Measurements from ENCODE around the gene SLC26A8.
"Not testable (repeated sequence)": the region's sequence is repeated elsewhere in the genome, so short reads cannot be mapped to it uniquely, and the experiment has no call there.

The SLC26A8 gene

GRCh38 chr6:35967076-35967774 lies 57.2 kb downstream of the SLC26A8 start:
- CTCF ChIA-PET, result no interaction called here
- Mint-ChIP-seq H3K27ac (no peak overlapping the region), H3K4me3 (no peak overlapping the region), H3K9me3 (no peaks in the 10 kb centered on the region), H3K4me1 (no peaks in the 10 kb centered on the region), H3K36me3 (no peaks in the 10 kb centered on the region), H3K27me3 (peaks cover 4% of the 10 kb centered on the region)
- no peak for DNase-seq

GRCh38 chr6:35962779-35963560 lies 61.5 kb downstream of the SLC26A8 start:
- no peaks in the 10 kb centered on the region for H3K4me1 Mint-ChIP-seq
- H3K4me3 Mint-ChIP-seq, result no peak overlapping the region
- DNase-seq, result no peak
- CTCF ChIA-PET, result no interaction called here
- H3K27me3 Mint-ChIP-seq, result peaks cover 35% of the 10 kb centered on the region
- H3K36me3 Mint-ChIP-seq, result no peaks in the 10 kb centered on the region
- no peak overlapping the region for H3K27ac Mint-ChIP-seq
- no peaks in the 10 kb centered on the region for H3K9me3 Mint-ChIP-seq

GRCh38 chr6:35960187-35960586 lies 64.3 kb downstream of the SLC26A8 start:
- Mint-ChIP-seq H3K27me3 (peaks cover 40% of the 10 kb centered on the region), H3K36me3 (no peaks in the 10 kb centered on the region), H3K27ac (no peak overlapping the region), H3K4me1 (no peaks in the 10 kb centered on the region), H3K4me3 (no peak overlapping the region), H3K9me3 (no peaks in the 10 kb centered on the region)
- CTCF ChIA-PET, result interaction anchor here (0.5 to 1.0 kb wide), 2 partner anchors 28 to 206 kb away, joined by 3 read pairs; no protein-coding TSS in a partner anchor
- DNase-seq, result no peak

GRCh38 chr6:35955970-35956369 lies 68.5 kb downstream of the SLC26A8 start:
- Mint-ChIP-seq H3K4me3 (no peak overlapping the region), H3K36me3 (no peaks in the 10 kb centered on the region), H3K27ac (no peak overlapping the region), H3K9me3 (no peaks in the 10 kb centered on the region), H3K27me3 (peaks cover 31% of the 10 kb centered on the region), H3K4me1 (peaks cover 4% of the 10 kb centered on the region)
- peak; percentile 30 for DNase-seq
- CTCF ChIA-PET, result interaction anchor here (1.0 to 3.7 kb wide), 4 partner anchors 22 to 219 kb away, joined by 3 to 19 read pairs (median 4); partner anchors contain the start of gene ARMC12

- peaks cover 4% of the 10 kb centered on the region for H3K4me1 Mint-ChIP-seq
- DNase-seq, result no peak
- no peak overlapping the region for H3K27ac Mint-ChIP-seq
- CTCF ChIA-PET, result interaction anchor here (1.0 to 3.7 kb wide), 4 partner anchors 21 to 219 kb away, joined by 3 to 19 read pairs (median 4); partner anchors contain the start of gene ARMC12
- H3K9me3 Mint-ChIP-seq, result no peaks in the 10 kb centered on the region
- H3K4me3 Mint-ChIP-seq, result no peak overlapping the region
- H3K27me3 Mint-ChIP-seq, result peaks cover 26% of the 10 kb centered on the region
- no peaks in the 10 kb centered on the region for H3K36me3 Mint-ChIP-seq
Observed at GRCh38 chr6:35955521-35955920, 68.9 kb downstream of the SLC26A8 start.

GRCh38 chr6:35955071-35955470 lies 69.4 kb downstream of the SLC26A8 start:
- Mint-ChIP-seq H3K27ac (no peak overlapping the region), H3K4me3 (no peak overlapping the region), H3K9me3 (no peaks in the 10 kb centered on the region), H3K36me3 (no peaks in the 10 kb centered on the region), H3K4me1 (peaks cover 4% of the 10 kb centered on the region), H3K27me3 (peaks cover 22% of the 10 kb centered on the region)
- no peak for DNase-seq
- CTCF ChIA-PET, result interaction anchor here (1.0 to 3.7 kb wide), 4 partner anchors 22 to 218 kb away, joined by 3 to 19 read pairs (median 4); partner anchors contain the start of gene ARMC12

- H3K9me3 Mint-ChIP-seq, result no peaks in the 10 kb centered on the region
- DNase-seq, result no peak
- CTCF ChIA-PET, result interaction anchor here (1.3 to 1.4 kb wide), 2 partner anchors 23 to 190 kb away, joined by 3 read pairs; no protein-coding TSS in a partner anchor
- H3K27ac Mint-ChIP-seq, result no peak overlapping the region
- H3K27me3 Mint-ChIP-seq, result peaks cover 16% of the 10 kb centered on the region
- H3K4me1 Mint-ChIP-seq, result peaks cover 4% of the 10 kb centered on the region
- no peak overlapping the region for H3K4me3 Mint-ChIP-seq
- H3K36me3 Mint-ChIP-seq, result no peaks in the 10 kb centered on the region
Observed at GRCh38 chr6:35954333-35954732, 70.1 kb downstream of the SLC26A8 start.

GRCh38 chr6:35948725-35949124 lies 75.7 kb downstream of the SLC26A8 start:
- Mint-ChIP-seq H3K27ac (no peak overlapping the region), H3K36me3 (no peaks in the 10 kb centered on the region), H3K4me1 (peaks cover 4% of the 10 kb centered on the region), H3K4me3 (no peak overlapping the region), H3K9me3 (no peaks in the 10 kb centered on the region), H3K27me3 (peaks cover 3% of the 10 kb centered on the region)
- no peak for DNase-seq
- CTCF ChIA-PET, result interaction anchor here (0.6 kb wide), 1 partner anchor 294 kb away, joined by 3 read pairs; no protein-coding TSS in a partner anchor

- Mint-ChIP-seq H3K4me3 (no peak overlapping the region), H3K36me3 (no peaks in the 10 kb centered on the region), H3K4me1 (no peaks in the 10 kb centered on the region), H3K27me3 (peaks cover 13% of the 10 kb centered on the region), H3K27ac (no peak overlapping the region), H3K9me3 (peaks cover 2% of the 10 kb centered on the region)
- CTCF ChIA-PET, result no interaction called here
- DNase-seq, result no peak
Observed at GRCh38 chr6:35945650-35946025, 78.8 kb downstream of the SLC26A8 start.

GRCh38 chr6:35943390-35943789 lies 81.1 kb downstream of the SLC26A8 start:
- Mint-ChIP-seq H3K4me1 (no peaks in the 10 kb centered on the region), H3K27ac (no peak overlapping the region), H3K9me3 (peaks cover 2% of the 10 kb centered on the region), H3K27me3 (peaks cover 15% of the 10 kb centered on the region), H3K36me3 (no peaks in the 10 kb centered on the region), H3K4me3 (no peak overlapping the region)
- CTCF ChIA-PET, result no interaction called here
- DNase-seq, result no peak

- no peak overlapping the region for H3K27ac Mint-ChIP-seq
- H3K4me3 Mint-ChIP-seq, result no peak overlapping the region
- peaks cover 2% of the 10 kb centered on the region for H3K9me3 Mint-ChIP-seq
- no peaks in the 10 kb centered on the region for H3K36me3 Mint-ChIP-seq
- CTCF ChIA-PET, result no interaction called here
- H3K4me1 Mint-ChIP-seq, result no peaks in the 10 kb centered on the region
- no peak for DNase-seq
- H3K27me3 Mint-ChIP-seq, result peaks cover 18% of the 10 kb centered on the region
Observed at GRCh38 chr6:35942355-35942754, 82.1 kb downstream of the SLC26A8 start.

- DNase-seq, H3K36me3 Mint-ChIP-seq, H3K27ac Mint-ChIP-seq, H3K9me3 Mint-ChIP-seq, H3K4me1 Mint-ChIP-seq, CTCF ChIA-PET, H3K4me3 Mint-ChIP-seq: not testable (repeated sequence)
- H3K27me3 Mint-ChIP-seq, result peaks cover 27% of the 10 kb centered on the region
Observed at GRCh38 chr6:35941170-35941569, 83.3 kb downstream of the SLC26A8 start.

- CTCF ChIA-PET, H3K36me3 Mint-ChIP-seq: not testable (repeated sequence)
Observed at GRCh38 chr6:35940014-35940413, 84.4 kb downstream of the SLC26A8 start.

GRCh38 chr6:35939259-35939658 lies 85.2 kb downstream of the SLC26A8 start:
- H3K27ac Mint-ChIP-seq, H3K4me3 Mint-ChIP-seq, H3K9me3 Mint-ChIP-seq, DNase-seq, CTCF ChIA-PET, H3K4me1 Mint-ChIP-seq, H3K36me3 Mint-ChIP-seq: not testable (repeated sequence)
- peaks cover 36% of the 10 kb centered on the region for H3K27me3 Mint-ChIP-seq

More at GRCh38 chr6:35940014-35940413, 84.4 kb downstream of the SLC26A8 start:
- H3K4me1 Mint-ChIP-seq, H3K9me3 Mint-ChIP-seq, DNase-seq, H3K27ac Mint-ChIP-seq, H3K4me3 Mint-ChIP-seq: not testable (repeated sequence)
- peaks cover 34% of the 10 kb centered on the region for H3K27me3 Mint-ChIP-seq
